Hematopoietic multipotent progenitor cell treated with erythropoietin and hydrocortisone succinate and interleukin-3 and kit ligand, for 6 days (in vitro differentiated cells): ENCODE results near the gene HNRNPF.

Source experiments
- DNase-seq: peaks from one replicate; pipeline ENCODE4 v3.0.0-alpha.2; 2015

The HNRNPF gene

GRCh38 chr10:43421201-43421507 lies 12.2 kb upstream of the HNRNPF start:
- DNase-seq, result no peak

DNA sequence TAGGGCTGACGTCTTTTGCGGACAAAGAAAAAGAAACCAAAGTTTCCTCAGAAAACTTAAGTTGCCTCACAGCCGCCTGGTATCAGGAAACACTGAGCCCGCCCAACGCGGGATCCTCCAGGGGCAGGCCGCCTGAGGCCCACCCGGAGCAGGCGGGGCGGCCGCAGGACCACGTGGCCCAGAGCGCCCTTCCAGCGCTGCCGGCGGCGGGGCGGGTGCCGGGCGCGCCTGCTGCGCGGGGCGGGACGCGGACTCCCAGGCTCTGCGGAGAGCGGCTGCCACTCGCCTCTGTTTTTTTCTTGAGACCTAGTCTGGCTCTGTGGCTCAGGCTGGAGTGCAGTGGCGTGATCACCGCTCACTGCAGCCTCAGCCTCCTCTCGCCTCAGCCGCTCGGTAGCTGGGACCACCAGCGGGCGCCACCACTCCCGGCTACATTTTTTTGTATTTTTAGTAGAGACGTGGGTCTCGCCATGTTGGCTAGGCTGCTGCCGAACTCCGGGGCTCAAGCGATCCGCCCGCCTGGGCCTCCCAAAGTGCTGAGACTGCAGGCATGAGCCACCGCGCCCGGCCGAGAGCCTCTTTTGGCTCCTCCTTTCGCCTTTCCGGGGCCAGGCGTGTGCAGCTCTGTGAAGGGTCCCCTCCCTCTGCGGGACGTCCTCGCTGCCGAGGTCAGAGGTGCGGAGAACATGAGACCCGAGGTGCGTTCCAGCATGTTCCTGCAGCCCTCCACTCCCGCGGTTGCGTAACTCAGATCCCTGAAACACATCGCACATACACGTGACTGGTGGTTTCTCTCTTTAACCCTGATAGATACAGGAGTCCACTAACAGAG lies 11.6 kb upstream of the HNRNPF start:
- DNase-seq, result peak; percentile 95

- DNase-seq, result no peak
These were observed 11.0 kb upstream of the HNRNPF start for GRCh38 chr10:43419997-43420368.

- peak; percentile 100 for DNase-seq
These were observed 9.2 kb upstream of the HNRNPF start for GRCh38 chr10:43417950-43418768.

DNA sequence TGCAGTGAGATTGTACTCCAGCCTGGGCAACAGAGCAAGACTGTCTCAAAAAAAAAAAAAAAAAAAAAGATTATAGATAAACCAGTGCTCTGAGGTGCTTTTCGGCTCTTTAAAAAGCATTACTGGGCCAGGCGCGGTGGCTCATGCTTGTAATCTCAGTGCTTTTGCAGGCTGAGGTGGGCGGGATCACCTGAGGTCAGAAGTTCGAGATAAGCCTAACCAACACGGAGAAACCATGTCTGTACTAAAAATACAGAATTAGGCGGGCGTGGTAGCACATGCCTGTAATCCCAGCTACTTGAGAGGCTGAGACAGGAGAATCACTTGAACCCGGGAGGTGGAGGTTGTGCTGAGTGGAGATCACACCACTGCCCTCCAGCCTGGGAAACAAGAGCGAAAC lies 6.6 kb upstream of the HNRNPF start:
- DNase-seq, result peak; percentile 84

GRCh38 chr10:43411536-43411935 lies 2.5 kb upstream of the HNRNPF start:
- DNase-seq, result no peak

DNA sequence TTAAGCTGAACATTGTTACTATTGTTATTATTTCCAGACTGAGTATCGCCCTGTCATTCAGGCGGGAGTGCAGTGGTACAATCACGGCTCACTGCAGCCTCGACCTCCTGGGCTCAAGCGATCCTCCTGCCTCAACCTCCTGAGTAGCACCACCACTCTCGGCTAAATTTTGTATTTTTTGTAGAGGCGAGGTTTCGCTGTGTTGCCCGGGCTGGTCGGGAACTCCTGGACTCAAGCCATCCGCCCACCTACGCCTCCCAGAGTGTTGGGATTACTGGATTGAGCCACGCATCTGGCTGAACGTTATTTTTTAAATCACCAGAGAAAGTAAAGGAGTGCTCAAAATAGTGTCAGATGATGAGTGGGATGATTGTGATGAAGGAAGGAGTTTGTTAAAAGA lies 1.4 kb upstream of the HNRNPF start:
- DNase-seq, result no peak

DNA sequence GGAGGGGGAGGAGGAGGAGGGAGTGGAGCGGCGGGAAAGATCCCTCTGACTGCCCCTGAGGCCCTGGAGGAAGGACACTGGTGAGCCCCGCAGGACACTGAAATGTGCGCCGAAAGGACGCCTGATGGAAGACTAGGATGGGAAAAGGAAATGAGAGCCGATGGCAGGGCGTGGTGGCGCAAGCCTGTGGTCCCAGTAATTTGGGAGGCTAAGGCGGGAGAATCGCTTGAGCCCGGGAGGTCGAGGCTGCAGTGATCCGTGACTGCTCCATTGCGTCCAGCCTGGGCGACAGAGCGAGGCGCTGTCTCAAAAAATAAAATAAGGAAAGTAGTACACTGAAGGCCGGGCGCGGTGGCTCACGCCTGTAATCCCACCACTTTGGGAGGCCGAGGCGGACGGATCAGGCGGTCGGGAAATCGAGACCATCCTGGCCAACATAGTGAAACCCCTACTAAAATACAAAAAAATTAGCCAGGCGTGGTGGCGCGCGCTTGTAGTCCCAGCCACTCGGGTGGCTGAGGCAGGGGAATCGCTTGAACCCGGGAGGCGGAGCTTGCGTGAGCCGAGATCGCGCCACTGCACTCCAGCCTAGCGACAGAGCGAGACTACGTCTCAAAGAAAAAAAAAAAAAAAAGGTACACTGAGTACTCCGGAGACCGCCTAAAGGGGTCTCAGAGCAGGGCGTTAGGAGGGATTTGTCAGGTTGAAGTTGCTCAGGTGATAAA lies 561 bp upstream of the HNRNPF start:
- DNase-seq, result peak; percentile 57

- no peak for DNase-seq
These were observed 666 bp downstream of the HNRNPF start for GRCh38 chr10:43408331-43408709.

GRCh38 chr10:43407576-43408330 lies 1.2 kb downstream of the HNRNPF start:
- peak; percentile 97 for DNase-seq

GRCh38 chr10:43407148-43407575 lies 1.8 kb downstream of the HNRNPF start:
- peak; percentile 67 for DNase-seq

DNA sequence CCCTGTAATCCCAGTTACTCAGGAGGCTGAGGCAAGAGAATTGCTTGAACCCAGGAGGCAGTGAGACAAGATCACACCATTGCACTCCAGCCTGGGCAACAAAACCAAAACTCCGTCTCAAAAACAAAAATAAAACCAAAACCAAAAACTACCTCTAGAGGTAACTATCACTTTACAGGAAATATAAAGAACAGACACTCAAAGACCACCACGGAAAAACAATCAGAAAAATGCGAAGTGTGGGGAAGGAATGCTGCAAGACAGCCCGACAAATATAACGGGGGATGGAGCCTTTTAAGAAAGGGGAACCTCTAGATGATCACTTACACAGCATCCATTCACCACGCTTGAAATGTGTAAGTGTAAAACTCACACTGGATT lies 4.3 kb downstream of the HNRNPF start:
- DNase-seq, result peak; percentile 60

GRCh38 chr10:43403911-43404703 lies 4.9 kb downstream of the HNRNPF start:
- DNase-seq, result peak; percentile 16

DNA sequence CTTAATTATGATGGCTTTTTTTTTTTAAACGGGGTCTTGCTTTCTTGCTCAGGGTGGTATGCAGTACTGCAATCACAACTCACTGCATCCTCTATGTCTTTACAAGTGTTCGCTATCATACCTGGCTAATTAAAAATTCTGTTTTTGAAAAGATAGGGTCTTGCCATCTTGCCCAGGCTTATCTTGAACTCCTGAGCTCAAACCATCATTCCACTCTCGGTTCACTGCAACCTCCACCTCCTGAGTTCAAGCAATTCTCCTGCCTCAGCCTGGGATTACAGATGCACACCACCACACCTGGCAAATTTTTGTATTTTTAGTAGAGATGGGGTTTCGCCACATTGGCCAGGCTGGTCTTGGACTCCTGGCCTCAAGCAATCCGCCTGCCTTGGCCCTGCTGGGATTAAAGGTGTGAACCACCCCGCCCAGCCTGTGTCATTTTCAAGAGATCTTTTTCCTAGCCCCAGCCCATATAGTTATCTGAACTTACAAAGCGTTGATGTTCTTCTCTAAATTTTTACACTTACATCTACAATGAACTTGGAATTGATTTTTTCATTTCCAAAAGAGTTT lies 6.0 kb downstream of the HNRNPF start:
- no peak for DNase-seq

- no peak for DNase-seq
These were observed 6.8 kb downstream of the HNRNPF start for GRCh38 chr10:43402176-43402575.

DNA sequence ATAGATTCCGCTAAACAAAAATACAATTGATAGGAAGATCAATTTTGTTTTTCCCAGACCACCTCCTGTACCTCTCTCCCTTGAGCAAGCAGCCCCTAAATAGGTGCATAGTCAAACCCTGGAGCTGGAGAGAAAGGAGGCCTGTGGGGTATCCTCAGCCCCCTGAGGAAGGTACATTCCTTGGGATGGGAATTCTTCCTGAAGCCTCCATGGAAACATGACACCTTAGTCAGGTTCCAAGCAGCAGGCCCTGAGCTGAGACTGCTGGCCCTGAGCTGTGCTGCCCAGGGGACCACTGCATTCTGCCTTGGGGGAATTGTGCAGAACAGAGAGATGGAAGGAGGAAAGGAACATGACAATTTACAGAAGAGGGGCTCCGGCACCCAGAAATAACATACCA lies 7.4 kb downstream of the HNRNPF start:
- DNase-seq, result no peak

DNA sequence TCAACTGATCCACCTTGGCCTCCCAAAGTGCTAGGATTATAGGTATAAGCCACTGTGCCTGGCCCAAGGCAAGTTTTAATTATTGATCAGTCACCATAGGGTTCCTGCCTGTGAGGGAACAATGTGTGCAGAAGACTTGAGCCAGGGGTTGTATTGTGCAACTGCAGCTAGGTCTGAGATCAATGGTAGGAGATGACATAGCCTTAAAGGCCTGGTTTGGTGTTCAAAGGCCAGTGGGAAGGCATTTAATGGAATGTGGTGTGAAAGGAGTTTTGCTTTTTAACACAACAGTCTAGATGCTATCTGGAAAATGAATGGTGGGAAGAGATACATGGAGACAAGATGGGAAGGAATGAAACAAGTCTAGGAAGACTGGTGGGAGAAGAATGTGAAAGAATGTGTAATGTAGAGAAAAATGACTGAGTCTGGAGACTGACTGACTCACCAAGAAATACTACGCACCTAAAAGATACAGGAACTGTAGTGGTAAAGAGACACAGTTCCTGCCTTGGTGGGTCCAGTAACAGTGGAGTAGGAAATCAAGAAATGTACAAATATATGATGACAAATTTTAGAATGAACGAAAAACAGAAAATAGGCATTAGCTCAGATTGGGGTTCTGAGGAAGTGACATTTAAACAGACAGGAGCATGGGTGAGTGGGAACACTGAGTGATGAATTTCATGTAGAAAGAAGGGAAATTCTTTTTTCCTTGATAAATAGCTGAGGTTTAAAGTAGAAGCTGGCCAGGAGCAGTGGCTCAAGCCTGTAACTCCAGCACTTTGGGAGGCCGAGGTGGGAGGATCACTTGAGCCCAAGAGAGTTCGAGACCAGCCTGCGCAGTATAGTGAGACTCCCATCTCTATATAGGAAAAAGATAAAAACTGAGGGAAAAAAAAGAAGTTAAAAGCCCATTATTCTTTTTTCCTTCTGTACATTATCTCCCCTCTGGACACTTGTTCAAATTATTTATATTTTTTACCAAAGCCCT lies 9.4 kb downstream of the HNRNPF start:
- DNase-seq, result no peak

DNA sequence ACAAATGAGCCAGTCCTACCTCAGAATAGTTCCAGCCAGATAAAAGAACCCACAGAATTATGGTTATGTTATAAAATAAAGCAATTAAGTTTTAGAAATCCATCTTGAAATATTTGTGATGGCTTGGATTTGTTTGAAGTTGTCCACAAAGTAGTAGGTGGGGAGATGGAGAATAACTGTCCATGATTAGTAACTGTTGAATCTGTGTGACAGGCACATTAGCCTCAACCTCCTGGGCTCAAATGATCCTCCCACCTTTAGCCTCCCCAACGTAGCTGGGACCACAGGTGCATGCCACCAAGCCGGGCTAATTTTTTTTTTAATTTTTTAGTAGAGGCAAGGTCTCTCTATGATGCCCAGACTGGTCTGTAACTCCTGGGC lies 10.1 kb downstream of the HNRNPF start:
- no peak for DNase-seq

DNA sequence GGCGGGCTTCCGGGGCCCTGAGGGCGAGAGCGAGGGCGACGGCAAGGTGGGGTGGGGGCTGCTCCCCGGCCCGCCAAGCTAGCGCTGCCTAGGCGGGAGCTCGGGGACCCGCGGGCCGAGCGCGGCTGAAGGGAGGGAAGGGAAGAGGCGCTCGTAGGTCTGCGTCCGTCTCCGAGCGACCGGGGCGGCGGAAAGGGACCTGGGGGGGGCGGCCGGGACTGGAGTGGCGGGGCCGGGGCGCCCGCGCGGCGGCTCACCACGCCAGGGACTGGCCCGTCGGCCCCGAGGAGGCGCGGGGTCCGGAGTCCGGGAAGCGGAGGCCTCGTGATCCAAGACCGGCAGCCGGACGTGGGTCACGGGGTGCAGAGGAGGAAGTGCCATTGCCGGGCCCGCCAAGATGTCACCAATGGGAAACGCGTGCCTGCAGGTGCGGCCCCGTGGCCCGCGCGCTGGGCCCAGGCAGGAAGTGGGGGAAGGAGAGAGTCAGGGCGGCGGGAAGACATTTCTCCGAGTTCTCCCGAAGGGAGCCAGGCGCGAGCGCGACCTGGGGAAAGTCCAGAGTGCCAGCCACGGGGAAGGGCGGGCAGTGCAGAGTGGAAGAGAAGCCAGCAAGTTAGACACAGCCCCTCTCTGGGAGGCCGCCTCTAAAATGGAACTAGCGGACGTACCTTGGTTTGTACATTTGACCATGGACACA lies 11.9 kb downstream of the HNRNPF start:
- DNase-seq, result peak; percentile 95
